Measurements from ENCODE around the gene ACRV1.

The ACRV1 gene

DNA sequence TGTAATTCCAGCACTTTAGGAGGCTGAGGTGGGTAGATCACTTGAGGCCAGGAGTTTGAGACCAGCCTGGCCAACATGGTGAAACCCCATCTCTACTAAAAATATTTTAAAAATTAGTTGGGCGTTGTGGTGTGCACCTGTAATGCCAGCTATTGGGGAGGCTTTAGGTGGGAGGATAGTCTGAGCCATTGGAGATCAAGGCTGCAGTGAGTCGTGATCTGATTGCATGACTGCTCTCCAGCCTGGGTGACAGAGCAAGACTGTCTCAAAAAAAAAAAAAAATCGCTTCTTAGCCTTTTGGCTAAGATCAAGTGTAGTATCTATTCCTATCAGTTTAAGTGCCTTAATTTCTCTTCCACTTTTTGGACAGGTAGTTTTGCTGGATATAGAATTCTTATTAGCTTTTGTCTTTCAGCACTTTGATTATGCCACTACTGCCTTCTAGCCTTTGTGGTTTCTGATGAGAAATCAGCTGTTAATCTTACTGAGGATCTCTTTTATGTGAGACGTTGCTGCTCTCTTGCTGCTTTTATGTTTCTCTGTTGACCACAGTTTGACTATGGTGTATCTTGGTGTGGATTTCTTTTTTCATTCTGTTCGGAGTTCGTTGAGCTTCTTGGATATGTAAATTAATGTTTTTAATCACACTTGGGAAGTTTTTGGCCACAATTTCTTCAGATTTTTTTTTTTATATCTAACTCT, 31.0 kb downstream of the ACRV1 start:
- DNase-seq: no peak

DNA sequence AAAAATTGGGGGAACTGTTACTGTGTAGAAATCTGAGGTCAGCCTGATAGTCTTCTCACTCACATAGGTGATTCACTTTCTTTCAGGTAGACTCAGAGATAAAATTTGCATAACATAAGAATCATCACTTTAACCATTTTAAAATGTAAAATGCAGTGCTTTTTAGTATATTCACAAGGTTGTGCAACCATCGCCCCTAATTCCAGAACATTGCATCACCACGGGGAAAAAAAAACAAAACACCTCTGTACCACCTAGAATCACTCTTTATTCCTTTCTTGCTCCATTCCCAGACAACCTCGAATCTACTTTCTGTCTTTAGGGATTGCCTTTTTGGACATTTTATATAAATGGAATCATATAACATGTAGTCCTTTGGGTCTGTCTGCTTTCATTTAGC, 34.8 kb downstream of the ACRV1 start:
- DNase-seq: no peak

DNA sequence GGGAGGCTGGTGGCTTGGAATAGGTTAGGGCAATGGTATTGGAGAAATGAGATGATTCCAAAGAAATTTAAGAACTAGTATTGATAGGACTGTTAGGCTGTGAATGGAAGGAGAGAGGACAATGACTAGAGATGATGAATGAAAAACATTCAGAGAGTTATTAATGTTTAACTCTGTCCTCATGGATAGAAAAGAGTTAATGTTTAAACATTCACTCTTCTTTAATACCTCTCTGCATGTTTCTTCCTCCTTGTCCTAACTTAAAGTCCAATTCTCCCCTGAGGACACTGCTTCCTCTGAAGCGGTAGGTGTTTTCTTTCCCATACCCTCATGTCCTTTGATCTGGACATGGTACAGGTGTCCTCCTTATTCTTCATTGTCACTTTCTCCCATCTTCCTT, 42.3 kb downstream of the ACRV1 start:
- DNase-seq: no peak

DNA sequence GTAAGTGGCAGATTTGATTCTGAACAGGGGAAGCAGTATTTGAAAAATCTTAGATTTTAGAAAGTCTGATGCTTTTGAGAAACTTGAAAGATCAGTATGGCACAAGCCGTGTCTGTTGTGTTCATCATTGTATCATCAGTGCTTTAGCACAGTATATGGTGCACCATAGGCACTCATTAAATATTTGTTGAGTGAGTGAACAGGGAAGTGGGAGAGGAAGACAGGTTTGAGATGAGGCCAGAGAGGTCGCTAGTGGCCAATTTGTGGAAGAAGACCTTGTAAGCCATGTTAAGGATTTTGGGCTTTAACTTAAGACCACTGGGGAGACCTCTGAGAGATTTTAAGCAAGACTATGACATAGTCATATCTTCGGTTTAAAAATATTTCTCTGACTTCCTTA, 42.8 kb downstream of the ACRV1 start:
- no peak for DNase-seq

DNA sequence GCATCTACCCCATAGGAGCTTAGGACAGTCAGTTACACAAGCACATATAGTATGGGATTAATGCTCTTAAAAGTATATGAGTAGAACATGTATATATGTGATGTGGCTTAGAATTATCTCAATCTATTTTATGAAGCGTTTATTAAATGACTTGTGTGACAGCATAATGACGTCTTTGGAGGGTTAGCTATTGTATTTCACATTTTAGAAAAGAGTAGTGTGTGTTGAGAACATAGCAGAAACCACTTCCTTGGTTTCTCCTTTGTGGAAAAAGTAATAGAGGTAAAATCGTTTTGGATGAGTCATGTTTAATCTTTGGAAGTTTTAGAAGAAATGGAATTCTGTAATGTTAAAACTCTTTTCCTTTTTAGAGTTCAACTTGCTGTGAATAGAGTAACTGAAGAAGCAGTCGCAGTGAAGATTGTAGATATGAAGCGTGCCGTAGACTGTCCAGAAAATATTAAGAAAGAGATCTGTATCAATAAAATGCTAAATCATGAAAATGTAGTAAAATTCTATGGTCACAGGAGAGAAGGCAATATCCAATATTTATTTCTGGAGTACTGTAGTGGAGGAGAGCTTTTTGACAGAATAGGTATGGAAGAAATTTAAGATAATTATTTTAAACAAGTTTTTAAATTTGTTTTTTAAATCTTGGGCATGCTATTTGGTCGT, 53.3 kb downstream of the ACRV1 start:
- no peak for DNase-seq

DNA sequence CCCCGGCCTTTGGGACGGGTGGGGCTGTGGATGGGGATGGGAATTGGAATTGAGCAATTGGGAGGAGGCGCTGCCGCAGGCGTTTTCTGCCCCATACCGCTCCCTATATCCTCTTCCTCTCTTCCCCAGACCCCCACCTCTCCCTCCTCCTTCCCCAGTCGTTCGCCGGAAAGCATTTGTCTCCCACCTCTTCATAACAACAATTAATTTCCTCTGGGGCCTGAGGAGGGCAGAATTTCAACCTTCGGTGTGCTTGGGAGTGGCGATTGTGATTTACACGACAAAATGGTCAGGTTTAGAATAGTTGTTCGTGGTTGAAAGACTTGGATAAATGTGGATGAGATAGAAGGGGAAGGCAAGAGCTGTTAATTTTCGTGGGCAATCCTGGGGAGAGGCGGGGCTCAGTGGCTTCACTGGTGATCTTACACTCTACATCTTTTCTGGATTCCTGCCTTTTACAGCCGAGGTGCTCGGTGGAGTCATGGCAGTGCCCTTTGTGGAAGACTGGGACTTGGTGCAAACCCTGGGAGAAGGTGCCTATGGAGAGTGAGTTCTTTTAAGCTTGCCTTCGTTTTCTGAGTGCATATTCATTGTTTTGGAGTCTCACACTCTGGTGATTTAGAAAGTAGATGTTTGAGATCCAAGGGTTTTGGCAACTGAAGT, 54.2 kb downstream of the ACRV1 start:
- peak in 1 of 2 experiments; percentile 33 for DNase-seq

DNA sequence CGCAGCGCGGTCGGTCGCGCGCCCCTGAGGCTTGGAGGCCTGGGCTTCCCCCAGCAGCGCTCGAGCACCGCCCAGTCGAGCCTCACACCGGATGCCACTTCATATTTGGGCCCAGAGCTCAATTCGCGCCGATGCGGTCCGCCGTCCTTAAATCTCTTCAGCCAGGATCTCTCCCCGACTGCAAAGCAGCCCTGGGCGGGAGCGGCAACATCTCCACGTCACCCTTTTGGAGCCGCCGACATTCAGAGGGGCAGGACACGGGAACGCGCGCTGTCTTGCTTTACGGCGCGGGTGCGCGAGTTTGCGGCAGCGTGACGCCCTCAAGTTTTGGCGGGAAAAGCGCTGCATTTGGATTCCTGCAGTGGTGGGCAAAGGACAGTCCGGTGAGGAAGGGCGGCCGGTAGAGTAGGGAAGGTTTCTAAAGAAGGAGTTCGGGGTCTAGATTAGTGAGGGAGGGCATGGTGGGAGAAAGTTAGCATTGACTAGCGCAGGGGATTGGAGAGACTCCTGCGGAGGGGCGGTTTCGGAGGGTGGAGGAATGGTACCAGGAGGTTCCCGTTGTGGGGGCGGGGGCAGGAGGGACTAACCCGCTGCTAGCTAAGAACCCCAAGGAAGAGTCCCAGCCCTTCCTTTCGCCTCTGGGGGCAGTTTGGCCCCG, 54.9 kb downstream of the ACRV1 start:
- peak; percentile 80 to 81 for DNase-seq

DNA sequence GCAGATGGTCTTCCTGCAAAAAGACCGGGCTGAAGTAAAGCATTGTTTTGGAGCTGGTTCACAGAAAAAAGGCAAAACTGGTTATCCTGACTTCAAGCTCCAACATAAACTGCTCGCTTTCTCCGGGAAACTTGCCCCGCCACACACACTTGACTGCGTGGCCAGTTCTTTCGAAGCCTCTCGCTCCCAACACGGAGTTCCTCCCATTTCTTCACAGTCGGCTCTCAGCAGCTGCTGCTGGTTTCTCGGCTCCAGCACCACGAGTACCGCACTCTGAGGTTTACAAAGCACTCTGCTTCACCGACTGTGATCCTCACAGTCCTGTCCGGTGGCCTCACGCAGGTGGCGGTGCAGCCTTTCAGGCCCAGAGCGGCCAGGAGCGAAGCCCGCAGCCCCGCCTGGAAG, 55.4 kb downstream of the ACRV1 start:
- no peak for DNase-seq

DNA sequence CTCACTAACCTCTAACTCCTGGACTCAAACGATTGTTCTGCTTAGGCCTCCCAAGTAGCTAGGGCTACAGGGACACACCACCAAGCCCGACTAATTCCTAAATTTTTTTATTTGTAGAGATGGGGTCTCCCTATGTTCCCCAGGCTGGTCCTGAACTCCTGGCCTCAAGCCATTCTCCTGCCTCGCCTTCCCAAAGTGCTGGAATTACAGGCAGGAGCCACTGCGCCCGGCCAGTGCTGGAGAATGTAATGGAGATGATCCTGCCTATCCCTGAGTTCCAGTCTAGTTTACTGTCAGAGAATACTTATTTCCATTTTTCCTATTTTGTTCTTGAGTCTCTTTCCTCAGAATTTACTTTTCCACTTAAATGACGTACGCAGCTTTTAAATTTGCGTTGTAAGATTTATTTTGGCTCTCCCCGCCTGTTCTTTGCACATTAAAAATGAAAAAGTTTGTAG, 55.9 kb downstream of the ACRV1 start, which contains the start of gene CHEK1:
Gene CHEK1, plus strand, starts transcription at position 408 of the 458 bp plus-strand sequence. CDS start 1,606 bp downstream, outside the sequence.
- no peak for DNase-seq

DNA sequence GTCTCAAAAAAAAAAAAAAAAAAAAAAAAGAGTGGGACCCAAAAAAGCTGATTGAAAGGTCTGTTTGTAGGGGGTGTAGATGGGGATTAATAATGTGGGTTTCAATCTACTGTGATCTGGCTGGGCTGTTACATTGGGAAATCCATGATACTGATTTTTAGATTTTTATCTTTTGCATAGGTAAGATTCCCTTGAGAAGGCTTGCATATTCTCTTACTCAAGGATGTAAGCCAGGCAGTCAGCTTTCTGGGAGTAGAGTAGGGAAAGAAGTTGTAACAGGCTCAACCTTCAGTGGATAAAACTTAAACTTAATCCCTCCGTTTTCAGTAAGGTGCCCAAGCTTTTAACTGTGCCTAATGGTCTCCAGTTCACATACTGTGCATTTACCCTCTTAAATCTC, 57.6 kb downstream of the ACRV1 start:
- DNase-seq: no peak

DNA sequence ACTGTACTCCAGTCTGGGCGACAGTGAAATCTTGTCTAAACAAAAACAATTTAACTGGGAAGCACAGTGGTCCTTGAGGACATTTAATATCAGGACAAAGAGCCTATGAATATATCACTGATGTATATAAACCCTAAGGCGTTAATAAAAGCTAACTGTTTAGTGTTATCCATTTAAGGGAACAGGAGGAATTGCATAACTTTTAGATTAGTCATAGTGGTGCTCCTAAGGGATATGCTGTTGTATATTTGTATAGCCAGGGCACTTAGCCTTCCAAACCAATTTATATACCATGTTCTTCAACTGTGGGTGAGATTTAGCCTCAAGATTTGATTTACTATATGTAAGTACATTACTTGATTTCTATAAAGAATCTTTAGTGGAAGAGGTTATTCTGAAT, 58.7 kb downstream of the ACRV1 start:
- DNase-seq: no peak

Measured in NCI-H187 (cell line).